Myocyte (in vitro differentiated cells): ENCODE measurements around the gene MTA2. TPM values are rescaled to one million over a fixed set of nuclear protein-coding genes. Genes with fewer than 3 reads are reported as not detected.
"Not testable (repeated sequence)": the region's sequence is repeated elsewhere in the genome, so short reads cannot be mapped to it uniquely, and the experiment has no call there.

Source experiments
- DNase-seq: peaks from one replicate; pipeline ENCODE4 v3.0.0-alpha.2; 2012; ENCODE audit warnings: low read depth
- total RNA-seq: library from RNA; depleted of rRNA; stranded (reverse); fragments of >200 nt; gene quantifications from 2 replicates; pipeline ENCODE4 v1.2.3, GENCODE V29; 2014

The MTA2 gene
- total RNA-seq, 1 donor from 2014 or later: 66.9 TPM

DNA sequence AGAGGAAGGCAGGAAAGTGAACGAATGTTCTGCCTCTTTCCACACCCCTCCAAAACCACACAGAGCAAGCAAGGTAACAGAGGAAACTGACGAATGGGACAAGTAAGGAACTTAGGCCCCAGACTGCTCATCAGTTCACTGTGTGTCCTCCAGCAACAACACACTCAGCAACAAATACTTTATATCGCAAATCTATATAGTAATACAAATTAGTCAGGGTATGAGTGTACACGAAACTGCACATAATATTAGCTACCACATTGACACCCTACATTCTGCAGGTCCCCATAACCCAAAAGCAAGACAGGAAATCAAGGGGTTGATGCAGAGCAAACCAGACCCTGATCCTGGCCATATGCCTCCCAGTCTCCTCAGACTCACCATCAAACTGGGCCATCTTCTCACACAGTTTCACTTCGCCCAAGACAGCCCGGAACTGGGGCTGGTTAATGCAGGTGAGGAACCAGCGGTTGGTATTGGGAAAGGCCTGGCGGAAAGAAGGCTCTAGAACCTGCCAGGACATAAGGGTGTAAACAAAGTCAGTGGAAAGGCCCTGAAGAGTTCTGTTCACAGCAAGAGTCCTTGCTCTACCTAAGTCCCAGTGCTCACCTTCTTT is 34.5 kb downstream of the MTA2 start:
- DNase-seq: no peak

DNA sequence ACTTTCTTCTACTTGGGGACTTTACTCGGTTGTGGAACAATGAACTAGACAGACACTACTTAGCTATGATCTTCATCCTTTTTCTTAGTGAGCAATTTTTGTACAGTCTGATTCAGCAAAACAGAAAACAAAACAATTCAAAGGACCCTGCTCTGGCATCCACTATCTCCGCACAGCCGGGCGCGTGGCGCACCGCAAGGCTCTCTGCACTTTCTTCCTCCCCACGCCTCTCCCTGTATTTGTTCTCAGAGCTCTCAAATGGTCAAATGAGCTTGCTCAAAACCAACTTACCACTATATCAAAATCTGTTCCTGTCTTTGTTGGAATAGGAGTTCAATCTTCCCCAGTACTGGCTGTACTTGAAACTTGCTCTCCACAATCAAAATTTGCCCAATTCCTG is 35.4 kb downstream of the MTA2 start:
- DNase-seq: no peak

DNA sequence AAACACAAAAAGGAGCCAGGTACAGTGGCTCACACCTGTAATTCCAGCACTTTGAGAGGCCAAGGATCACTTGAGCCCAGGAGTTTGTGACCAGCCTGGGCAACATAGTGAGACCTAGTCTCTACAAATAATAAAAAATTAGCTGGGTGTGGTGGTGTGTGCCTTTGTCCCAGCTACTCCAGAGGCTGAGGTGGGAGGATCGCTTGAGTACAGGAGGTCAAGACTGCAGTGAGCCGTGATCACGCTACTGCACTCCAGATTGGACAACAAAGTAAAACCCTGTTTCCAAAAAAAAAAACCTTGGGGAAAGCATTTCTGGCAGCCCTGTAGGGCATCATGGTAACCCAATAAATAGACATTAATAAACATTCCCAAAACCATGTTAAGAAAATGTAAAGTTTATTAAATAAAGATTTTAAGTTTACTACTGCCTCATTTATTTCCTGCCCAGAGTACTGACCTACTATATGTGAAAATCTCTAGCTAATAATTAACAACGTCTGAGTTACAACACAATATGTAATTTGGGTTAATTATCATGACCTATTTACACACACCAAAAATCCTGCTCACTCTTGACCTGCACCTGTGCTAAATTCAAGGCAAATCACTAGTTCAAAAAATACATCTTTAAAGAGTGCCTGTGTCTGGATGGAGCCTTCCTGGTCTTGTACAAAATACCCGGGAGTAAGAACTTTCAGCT is 36.4 kb downstream of the MTA2 start:
- DNase-seq: no peak

DNA sequence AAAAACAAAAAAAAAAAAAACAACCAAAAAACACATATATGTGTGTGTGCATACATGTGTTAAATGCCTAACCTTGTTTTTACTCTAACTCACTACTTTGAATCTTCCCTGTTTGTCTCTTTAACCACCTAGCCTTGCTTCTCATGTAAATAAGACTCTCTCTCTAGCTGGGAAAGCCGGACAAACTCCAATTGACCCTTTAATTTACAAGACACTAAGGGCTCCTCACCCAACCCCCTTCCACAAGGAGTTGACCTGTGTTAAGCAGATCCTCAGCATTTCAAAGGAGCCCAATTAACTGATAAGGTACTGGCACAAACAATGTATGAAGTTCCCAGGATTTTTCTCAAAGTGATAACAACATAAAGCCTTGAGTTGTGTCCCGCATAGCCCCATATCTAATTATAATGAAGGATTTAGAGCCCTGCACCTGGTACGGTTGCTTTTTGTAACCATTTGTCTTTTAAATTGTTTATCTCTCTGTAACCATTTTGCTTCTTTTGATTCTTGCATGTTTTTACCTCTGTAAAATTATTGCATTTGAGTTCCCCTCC is 39.9 kb downstream of the MTA2 start:
- DNase-seq: not testable (repeated sequence)

DNA sequence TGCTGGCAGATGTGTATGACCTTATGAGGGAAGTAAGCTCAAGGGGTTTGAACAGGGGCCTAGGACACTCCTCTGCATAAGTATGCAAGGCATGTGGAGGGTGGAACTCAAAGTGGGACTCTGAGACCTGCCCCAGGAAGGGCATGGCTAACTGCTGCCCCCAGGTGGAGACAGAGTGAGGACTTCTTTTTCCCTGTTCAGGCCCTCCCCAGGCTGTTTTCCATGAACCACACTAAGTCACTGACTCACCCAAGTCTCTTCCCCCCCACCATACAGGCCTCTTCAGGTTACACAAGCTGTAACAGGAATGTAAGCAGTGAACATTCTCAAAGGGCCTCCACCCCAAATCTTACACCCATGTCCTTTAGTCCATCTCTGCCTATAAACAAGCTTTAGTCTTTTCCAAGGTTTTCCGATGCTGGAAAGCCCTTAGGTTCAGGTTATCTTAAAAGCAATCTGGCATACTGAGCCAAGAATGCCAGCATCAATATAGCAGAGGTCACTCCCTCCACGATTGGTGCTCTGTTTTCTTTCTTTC is 41.0 kb downstream of the MTA2 start:
- DNase-seq: peak; percentile 98

DNA sequence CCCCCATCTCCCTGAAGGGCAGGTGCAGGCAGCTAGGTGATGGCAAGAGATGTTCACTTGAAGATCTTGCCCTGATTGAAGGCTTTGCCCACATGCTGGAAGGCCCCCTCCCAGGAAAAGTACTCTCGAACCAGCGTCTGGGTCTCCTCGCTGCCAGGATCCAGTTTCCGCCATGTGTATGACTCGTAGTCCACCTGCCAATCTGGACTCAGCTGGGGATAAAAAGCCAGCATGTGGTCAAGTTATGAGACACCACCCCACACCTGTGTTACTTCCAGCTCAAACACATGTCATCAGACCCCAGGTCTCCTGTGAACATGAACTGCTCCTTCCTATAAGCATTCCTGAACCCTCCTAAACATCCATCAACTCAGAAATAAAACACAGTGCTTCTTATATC is 42.0 kb downstream of the MTA2 start:
- peak; percentile 55 for DNase-seq

DNA sequence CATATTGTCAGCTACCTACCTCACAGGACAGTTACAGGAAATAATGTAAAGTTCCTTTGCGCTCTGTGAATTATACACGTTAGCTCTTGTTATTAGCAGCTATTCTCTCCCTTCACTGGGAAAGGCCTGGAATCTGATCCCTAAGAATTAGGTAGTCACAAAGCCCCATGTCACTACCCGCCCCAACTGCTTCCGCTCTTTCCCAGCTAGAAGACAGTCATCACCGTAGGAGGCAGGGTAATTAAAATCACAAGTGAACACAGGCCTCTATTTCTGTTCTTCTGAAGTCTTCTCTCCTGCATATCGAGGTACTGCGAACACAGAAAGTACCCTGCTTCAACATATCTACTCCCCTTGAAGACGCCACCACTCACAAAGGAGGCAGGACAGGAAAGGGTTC is 42.5 kb downstream of the MTA2 start:
- DNase-seq: no peak

DNA sequence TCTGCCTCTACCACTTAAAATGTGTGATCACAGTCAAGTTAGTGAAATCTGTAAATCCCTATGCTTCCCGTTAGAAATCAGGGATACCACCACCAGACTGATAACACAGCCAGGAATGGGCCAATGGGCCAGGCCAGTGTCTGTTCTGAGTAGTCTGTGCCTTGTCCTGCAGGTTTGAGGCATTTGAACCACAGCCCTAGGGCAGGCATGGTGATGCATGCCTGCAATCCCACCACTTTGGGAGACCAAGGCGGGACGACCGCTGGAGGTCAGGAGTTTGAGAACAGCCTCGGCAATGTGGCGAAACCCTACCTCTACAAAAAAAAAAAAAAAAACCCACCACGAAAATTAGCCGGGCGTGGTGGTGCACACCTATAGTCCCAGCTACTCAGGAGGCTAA is 43.0 kb downstream of the MTA2 start:
- DNase-seq: no peak

DNA sequence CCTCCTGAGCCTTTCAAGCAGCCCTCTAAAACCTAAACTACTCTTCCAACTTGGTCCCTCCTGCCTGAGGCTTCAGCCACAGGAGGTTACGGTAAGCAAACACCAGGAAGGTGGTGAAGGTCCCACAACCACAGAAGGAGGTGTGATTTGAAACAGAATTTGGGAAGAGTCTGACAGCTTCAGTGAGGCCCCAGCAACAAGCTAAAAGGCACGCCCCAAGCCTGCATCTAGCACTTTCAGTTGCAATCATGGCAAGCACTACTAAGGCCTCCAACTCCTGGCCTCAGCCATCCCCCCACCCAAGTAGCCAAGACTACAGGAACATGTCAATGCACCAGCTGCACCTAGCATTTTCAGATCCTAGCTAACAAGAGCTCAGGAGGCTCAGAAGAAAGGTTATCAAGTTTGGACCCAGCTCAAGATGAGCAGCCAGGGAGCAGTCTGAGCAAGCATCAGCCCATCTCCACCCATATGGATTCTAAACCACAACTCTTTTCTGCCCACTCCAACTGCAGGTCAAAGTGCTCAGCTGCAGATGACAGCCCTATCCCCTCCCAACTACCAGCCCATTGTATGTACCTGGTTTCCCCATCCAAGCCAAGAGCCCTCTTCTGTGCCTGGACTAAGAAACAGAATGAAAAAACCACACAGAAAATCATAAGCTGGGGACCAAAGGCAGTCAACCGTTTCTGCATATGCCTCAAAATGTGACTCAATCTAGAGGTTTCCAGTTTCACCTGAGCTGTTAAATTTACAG is 44.6 kb downstream of the MTA2 start:
- DNase-seq: no peak

DNA sequence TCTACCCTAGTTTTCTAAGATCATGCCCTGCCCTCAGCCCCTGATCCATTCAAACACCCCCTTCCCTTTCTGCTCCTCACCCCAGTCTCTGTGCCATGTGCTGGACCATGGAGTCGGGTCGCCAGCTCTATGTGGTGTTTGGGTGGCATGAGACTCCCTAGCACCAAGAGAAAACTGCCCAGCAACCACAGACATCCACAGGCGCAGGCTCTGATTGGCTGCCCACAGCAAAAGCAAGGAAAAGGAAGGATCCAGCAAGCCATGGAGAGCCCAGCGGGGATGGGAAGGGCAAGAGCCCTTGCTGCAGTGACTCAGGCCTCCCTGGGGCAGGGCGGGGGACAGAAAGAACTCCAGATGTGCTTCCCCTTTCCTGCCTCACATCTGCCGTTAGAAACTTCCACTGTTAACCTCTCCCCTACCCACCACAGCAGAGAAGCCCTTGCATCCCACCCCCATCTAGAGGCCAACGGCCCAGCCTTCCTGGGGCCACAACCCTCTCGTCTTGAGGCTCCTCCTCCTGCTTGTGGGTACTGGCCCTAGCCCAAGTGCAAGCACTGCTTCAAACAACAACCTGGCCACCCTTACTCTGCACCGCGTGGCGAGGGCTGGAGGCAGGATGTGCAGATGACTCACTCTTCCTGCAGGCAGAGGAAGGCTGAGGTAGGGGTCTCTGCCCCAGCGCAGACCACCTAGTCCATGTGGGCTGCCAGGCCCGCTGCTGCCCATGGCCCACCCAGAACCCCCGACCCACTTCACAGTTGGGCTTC is 45.4 kb downstream of the MTA2 start:
- DNase-seq: peak; percentile 98

DNA sequence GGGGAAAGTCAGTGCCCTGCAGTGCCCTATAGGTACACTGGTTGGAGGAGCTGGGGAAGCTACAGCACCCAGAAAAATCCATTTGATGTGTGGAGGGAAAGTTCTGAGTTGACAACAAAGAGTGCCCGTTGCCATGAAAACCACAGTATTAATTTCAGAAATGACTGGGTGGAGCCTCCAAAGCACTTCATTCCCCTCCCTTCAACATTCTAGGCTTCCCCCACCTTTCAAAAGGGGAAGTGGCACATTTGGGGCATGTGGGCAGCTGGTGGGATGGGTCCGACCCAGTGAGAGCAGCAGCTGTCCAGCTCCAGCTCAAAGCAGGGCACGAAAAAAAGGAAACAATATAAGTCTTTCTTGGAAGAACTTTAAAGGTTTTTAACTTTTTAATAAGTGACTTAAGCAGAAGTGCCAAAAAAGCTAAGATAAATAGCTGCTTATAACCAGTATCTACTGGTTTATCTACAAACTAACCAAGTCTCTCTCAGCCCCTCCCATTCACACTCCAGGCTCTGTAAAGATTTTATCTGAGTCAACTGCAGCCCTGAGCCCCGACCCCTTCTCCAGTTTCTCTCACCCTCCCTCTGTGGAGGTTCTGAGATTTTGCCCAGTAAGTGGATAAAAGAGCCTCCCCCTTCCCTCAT is 46.1 kb downstream of the MTA2 start:
- DNase-seq: peak; percentile 95

DNA sequence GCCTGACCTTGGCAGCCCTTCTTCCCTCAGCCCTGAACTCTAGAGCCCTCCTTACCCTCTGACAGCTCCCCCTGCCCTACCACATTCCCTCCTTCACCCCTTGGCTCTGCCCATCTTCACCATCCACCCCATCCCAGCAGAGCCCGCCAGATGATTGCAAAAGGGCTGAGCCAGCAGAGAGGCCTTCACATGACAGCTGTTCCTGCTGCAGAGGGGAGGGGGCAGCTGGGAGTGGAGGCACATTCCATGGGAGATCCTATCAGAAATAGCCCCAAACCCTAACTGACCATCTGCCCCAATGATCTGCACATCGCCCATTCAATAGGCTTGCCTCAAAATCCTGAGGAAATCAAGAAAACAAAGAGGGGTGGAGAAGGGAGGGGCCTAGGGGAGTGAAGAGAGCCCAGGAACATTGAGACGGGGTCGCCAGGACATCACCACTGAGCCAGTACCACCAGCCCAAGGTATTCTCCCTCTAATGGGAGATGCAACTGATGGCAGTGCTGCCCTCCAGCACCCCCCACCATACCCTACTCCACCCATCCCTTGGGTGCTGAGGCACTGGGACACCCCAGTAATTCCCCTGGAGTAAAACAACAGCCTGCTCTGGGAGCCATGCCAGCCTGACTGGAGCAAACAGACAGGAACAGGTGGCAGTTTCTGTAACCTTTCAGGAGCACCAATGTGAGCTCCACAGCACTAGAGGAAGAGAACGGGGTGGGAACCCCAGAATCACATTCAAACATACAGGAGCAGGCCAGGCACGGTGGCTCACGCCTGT is 47.1 kb downstream of the MTA2 start:
- peak; percentile 94 for DNase-seq

DNA sequence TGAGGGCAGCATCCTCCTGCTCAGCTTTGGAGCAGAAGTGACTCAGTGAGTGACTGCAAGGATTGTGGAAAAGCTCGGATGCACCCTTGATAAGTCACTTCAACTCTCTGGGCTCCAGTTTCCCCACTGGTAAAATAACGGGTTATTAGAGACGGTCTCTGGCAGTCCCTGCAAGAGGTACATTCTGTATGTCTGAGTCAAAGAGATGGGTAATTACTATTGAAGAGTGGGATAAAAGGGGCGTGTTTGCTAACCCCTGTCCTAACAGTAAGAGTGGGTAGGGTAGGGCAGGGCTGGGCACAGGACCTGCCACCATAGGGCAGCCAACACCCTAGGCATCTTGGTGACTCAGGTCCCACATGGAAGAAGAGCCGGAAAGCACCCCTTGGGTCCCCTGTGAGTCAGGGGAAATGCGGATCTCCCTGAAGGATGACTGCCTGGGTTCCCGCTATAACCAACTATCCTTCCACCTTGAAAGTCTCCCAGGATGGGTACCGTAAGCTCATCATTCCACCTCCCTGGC is 47.8 kb downstream of the MTA2 start:
- no peak for DNase-seq

DNA sequence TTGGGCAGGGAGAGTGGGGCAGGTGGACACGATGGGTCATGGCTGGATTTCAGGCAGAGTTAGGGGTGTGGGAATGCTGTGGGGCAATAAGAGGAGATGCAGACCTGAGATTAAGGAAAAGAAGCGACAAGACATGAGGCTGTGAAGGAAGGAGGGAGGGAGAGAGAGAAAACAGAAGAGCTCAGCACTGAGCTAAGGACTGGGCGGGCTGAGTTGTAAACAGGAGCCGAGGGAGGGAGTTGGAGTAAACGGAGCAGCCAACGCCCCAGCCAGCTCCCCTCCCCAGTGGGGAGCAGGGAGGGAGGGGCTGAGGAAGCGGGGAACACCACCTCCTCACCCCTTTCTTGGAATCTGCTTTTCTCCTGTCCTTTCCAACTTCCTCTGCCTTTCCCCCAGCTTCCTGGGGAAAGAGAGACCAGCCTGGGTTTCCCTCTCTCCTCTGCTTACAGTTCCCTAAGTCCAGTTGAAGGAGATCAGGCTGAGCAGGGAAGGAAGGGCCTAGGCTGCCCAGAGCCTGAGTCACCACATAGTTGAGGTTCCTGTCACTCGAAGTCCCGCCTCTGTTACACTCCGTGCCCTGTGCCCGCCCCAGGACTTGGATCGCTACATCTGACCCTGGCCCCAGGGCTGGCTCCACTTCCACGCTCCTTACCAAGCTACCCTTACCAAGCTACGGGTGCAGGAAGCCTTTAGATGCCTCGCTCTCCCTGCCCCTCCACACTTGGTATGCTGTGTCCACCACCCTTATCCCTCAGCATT is 48.4 kb downstream of the MTA2 start:
- peak; percentile 96 for DNase-seq

DNA sequence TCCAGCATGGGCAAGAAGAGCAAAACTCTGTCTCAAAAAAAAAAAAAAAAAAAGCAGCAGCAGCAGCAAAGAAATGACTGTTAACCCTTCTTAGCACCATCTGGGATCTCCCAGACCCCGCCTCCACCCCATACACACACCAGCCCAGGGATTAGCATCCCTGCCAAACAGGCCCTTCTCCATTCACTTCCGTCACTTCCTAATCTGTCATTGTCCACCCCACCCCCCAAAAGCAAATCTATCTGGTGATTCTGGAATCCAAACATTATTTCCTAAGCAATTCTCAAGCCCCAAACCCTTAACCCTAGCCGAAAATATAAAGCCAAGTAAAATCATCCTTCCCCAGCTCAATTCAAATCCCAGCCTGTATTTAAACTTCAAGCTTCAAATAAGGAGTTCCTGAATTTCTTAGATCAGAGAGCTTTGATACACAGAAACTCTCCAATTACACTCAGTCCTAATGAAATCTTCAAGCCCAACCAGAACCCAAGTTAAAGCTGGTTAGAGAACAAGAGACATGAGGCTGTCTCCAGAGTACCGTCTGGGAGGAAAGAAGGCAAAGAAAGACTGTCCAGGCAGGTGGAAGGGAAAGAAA is 49.1 kb downstream of the MTA2 start:
- DNase-seq: peak; percentile 53

DNA sequence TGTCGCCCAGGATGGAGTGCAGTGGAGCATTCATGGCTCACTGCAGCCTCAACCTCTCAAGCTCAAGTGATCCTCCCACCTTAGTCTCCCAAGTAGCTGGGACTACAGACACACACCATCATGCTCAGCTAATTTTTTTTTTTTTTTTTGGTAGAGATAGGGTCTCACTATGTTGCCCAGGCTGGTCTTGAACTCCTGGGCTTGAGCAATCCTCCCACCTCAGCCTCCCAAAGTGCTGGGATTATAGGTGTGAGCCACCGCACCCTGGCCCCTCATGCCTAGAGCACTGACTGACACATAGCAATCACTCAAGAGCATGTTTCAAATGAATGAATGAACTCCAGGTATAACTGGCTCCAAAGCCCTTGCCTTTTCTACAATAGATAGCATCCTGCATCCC is 51.2 kb downstream of the MTA2 start:
- not testable (repeated sequence) for DNase-seq

DNA sequence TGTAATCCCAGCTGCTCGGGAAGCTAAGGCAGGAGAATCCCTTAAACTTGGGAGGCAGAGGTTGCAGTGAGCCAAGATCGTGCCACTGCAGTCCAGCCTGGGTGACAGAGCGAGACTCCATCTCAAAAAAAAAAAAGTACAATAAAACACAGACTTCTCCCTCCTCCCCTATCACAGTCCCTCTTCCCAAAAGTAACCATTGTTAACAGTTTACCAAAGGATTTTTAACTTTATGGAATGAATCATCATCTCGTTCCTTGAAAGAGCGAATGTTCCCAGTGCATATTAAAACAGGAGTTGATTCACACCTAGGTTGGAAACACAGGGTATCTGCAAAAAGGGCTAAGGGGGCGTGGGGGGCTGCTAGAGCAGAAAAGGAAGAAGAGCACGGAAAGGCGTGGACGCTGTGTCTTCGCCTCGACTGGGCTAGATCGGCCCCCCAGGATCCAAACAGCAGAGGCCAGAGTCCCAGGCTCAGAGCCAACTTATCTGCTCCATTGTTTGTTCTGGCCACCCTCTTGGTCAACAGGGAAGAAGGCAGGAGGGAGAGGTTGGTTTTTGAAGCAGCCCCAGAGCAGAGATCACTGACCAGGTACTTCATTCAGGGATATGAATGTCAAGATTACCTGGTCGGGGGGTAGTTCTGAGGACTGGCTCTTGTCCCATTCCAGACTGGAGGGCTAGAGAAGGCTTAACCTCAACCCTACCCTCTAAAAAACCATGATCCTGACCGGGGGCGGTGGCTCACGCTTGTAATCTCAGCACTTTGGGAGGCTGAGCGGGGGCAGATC is 52.9 kb downstream of the MTA2 start:
- DNase-seq: no peak
